Breast epithelium (tissue), 4 donors: ENCODE data around the gene CEP85L. TPM values are rescaled to one million over a fixed set of nuclear protein-coding genes. Genes with fewer than 3 reads are reported as not detected.

Experiments
- DNase-seq, 2 donors: peaks; one replicate each; pipeline ENCODE4 v3.0.0-alpha.2; 2019; ENCODE audit warnings: low spot score in 2 of 2
- H3K27ac ChIP-seq, 2 donors: fragments of 200-600 bp; sonication (generic) in 1 of 2; one replicate each; pipeline ENCODE4 v1.5.1; 2016 to 2019; ENCODE audit warnings: mild to moderate bottlenecking in 1 of 2
- H3K27me3 ChIP-seq, 2 donors: fragments of 200-600 bp; sonication (generic) in 1 of 2; one replicate each; pipeline versions ENCODE4 v1.5.1 to v1.6.0; 2017 to 2019; ENCODE audit warnings: control low read depth in 1 of 2, mild to moderate bottlenecking in 1 of 2
- H3K36me3 ChIP-seq: fragments of 200-600 bp; one replicate; pipeline ENCODE4 v1.5.1; 2019
- H3K4me1 ChIP-seq, 2 donors: fragments of 200-600 bp; sonication (generic); one replicate each; pipeline ENCODE4 v1.5.1; 2016 to 2019; ENCODE audit warnings: control low read depth in 1 of 2
- H3K4me3 ChIP-seq, 3 donors: fragments of 200-600 bp; sonication (generic); 1 replicate in 2 of 3; 2 replicates in 1 of 3; pipeline ENCODE4 v1.5.1; 2016 to 2019; ENCODE audit warnings: mild to moderate bottlenecking in 3 of 3, moderate library complexity in 2 of 3
- H3K9me3 ChIP-seq, 2 donors: fragments of 200-600 bp; sonication (generic) in 1 of 2; one replicate each; pipeline ENCODE4 v1.5.1; 2016 to 2019; ENCODE audit warnings: control low read depth in 1 of 2
- POLR2A ChIP-seq: fragments of 450-650 bp; IDR thresholded peaks from one replicate; pipeline ENCODE4 v1.6.1; 2016; ENCODE audit warnings: antibody characterized with exemption, mild to moderate bottlenecking, moderate library complexity
- POLR2AphosphoS5 ChIP-seq, 3 donors: sonication (generic); formaldehyde crosslinking; IDR thresholded peaks; one replicate each; pipeline ENCODE4 v1.6.1; 2017; ENCODE audit warnings: antibody characterized with exemption in 3 of 3
- intact Hi-C: fragments of 100-400 bp; cut with DNase I; formaldehyde crosslinking; loops from one replicate; pipeline ENCODE4 v1.15.1; 2023; ENCODE audit warnings: low total_unique reads
- total RNA-seq, 3 donors: library from RNA; depleted of rRNA; stranded (reverse); fragments of >200 nt; gene quantifications; one replicate each; pipeline ENCODE4 v1.1.0, GENCODE V29; 2016
- TF ChIP-seq, protein P1 (sequence below), 3 donors: fragments of 450-650 bp; IDR thresholded peaks; one replicate each; pipeline ENCODE4 v1.5.1; 2016 to 2017; ENCODE audit warnings: antibody characterized with exemption in 3 of 3, mild to moderate bottlenecking in 3 of 3, moderate library complexity in 3 of 3

CEP85L gene
- total RNA-seq, 3 donors from 2014 or later, result 12.7 to 17.3 (median 15.7) TPM

DNA sequence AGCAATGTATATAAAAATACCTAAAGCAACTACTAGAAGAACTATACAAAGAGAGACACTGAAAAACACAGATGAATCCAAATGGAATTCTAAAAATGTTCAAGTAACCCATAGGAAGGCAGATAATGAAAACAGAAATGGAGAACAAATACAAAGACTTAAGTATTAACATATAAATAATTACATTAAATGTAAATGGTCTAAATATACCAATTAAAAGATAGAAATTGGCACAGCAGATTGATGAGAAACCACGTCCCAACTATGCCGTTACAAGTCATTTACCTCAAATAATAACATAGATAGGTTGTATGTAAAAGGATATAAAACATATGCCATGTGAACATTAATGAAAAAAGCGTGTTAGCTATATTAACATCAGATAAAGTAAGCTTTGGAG is 40.1 kb downstream of the CEP85L start:
- H3K27ac ChIP-seq, result no peak overlapping the region
- peaks cover 0 to 11% of the 10 kb centered on the region in 2 donors for H3K9me3 ChIP-seq
- DNase-seq, result no peak
- no peak for TF ChIP-seq POLR2A
- TF ChIP-seq, protein P1, sequence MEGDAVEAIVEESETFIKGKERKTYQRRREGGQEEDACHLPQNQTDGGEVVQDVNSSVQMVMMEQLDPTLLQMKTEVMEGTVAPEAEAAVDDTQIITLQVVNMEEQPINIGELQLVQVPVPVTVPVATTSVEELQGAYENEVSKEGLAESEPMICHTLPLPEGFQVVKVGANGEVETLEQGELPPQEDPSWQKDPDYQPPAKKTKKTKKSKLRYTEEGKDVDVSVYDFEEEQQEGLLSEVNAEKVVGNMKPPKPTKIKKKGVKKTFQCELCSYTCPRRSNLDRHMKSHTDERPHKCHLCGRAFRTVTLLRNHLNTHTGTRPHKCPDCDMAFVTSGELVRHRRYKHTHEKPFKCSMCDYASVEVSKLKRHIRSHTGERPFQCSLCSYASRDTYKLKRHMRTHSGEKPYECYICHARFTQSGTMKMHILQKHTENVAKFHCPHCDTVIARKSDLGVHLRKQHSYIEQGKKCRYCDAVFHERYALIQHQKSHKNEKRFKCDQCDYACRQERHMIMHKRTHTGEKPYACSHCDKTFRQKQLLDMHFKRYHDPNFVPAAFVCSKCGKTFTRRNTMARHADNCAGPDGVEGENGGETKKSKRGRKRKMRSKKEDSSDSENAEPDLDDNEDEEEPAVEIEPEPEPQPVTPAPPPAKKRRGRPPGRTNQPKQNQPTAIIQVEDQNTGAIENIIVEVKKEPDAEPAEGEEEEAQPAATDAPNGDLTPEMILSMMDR (IDR thresholded peaks at IDR 0.05), result no peak
- TF ChIP-seq POLR2AphosphoS5 (IDR thresholded peaks at IDR 0.05), result no peak
- intact Hi-C loops, result no loop called here
- H3K27me3 ChIP-seq, result no peaks in the 10 kb centered on the region
- H3K36me3 ChIP-seq, result no peaks in the 10 kb centered on the region
- H3K4me3 ChIP-seq, result no peak overlapping the region
- no peaks in the 10 kb centered on the region for H3K4me1 ChIP-seq

DNA sequence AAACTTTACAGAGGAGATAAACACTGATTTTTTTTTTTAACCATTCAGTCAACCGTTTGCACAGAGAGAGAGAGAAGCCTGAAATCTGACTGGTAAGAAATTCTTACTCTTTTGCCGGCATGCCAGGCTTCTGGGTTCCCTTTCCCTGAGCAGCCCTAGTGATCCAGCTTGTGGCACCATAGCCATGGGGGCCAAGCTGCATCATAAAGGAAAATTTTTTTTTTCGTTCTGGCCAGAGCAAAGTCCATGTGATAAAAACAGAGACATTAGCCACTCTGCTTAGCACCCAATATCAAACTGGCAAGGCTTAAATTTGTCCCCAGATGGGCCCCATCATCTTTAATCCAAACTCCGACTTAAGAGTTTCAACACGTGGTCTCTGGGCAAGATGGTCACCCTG is 44.5 kb downstream of the CEP85L start:
- TF ChIP-seq POLR2A (no peak), POLR2AphosphoS5 (IDR thresholded peaks at IDR 0.05) (no peak)
- TF ChIP-seq, protein P1 (IDR thresholded peaks at IDR 0.05), result no peak
- Histone ChIP-seq H3K9me3 (peaks cover 0 to 7% of the 10 kb centered on the region in 2 donors), H3K36me3 (no peaks in the 10 kb centered on the region), H3K27ac (no peak overlapping the region), H3K4me3 (no peak overlapping the region), H3K4me1 (no peaks in the 10 kb centered on the region), H3K27me3 (no peaks in the 10 kb centered on the region)
- no peak for DNase-seq
- intact Hi-C loops, result no loop called here

DNA sequence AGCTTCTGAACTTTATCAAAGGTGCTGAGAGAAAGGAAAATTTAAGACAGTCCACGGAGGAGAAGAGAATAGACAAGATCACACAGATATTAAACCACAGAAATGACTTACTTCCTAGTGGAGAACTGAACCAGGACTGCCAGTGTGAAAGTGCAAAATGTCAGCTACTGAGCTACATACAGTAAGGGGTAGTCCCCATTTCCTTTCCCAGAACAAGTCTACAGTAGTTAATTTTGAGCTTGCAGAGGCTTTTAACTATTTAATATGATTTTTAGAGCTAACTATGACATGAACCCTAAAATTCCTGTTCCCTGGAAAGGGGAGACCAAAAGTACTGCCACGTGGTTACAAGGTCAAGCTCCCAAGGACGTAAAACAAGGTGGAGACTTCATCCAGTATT is 45.1 kb downstream of the CEP85L start:
- Histone ChIP-seq H3K9me3 (peaks cover 0 to 7% of the 10 kb centered on the region in 2 donors), H3K4me3 (no peak overlapping the region), H3K27ac (no peak overlapping the region), H3K27me3 (no peaks in the 10 kb centered on the region), H3K4me1 (no peaks in the 10 kb centered on the region), H3K36me3 (no peaks in the 10 kb centered on the region)
- intact Hi-C loops, result no loop called here
- DNase-seq, result no peak
- TF ChIP-seq POLR2A (no peak), POLR2AphosphoS5 (IDR thresholded peaks at IDR 0.05) (no peak)
- TF ChIP-seq, protein P1 (IDR thresholded peaks at IDR 0.05), result no peak

GRCh38 chr6:118603372-118603771 is 48.0 kb downstream of the CEP85L start:
- Histone ChIP-seq H3K9me3 (peaks cover 0 to 7% of the 10 kb centered on the region in 2 donors), H3K27ac (no peak overlapping the region), H3K4me3 (no peak overlapping the region), H3K27me3 (no peaks in the 10 kb centered on the region), H3K36me3 (no peaks in the 10 kb centered on the region), H3K4me1 (no peaks in the 10 kb centered on the region)
- TF ChIP-seq POLR2A (no peak), POLR2AphosphoS5 (IDR thresholded peaks at IDR 0.05) (no peak)
- TF ChIP-seq, protein P1 (IDR thresholded peaks at IDR 0.05), result no peak
- no peak for DNase-seq
- intact Hi-C loops, result no loop called here

DNA sequence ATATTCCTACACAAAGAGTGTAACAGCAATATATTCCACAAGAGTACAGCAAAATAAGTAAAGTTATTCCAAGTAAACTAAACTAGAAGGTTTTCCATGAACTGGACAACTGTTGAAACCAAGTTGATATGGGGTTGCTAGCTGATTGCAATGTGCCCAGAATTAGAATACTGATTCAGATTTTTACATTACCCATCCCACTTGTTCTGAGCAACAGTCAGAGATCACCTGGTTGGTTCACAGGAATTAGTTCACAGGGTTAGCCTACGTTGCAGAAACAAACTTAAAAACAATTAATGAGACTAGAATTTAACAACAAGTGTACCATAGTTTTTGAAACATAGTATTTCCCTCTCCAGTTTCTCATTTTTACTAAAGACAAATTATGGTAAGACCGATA is 49.1 kb downstream of the CEP85L start:
- Histone ChIP-seq H3K27ac (no peak overlapping the region), H3K4me1 (no peaks in the 10 kb centered on the region), H3K27me3 (no peaks in the 10 kb centered on the region), H3K36me3 (no peaks in the 10 kb centered on the region), H3K9me3 (peaks cover 0 to 7% of the 10 kb centered on the region in 2 donors), H3K4me3 (no peak overlapping the region)
- TF ChIP-seq POLR2AphosphoS5 (IDR thresholded peaks at IDR 0.05) (no peak), POLR2A (no peak)
- TF ChIP-seq, protein P1 (IDR thresholded peaks at IDR 0.05), result no peak
- DNase-seq, result no peak
- intact Hi-C loops, result no loop called here
